GM10847 (cell line): ENCODE results near the gene RBMS1.

Experiments used
- POLR2A ChIP-seq: IDR thresholded peaks from 2 replicates; pipeline ENCODE4 v1.6.1; 2011; ENCODE audit not compliant: insufficient read length; ENCODE audit errors: extremely low read depth

RBMS1 gene

GRCh38 chr2:160275656-160276055 is 218.0 kb downstream of the RBMS1 start:
- TF ChIP-seq POLR2A, result no peak

- no peak for TF ChIP-seq POLR2A
These were observed 222.2 kb downstream of the RBMS1 start for GRCh38 chr2:160271171-160272086.

DNA sequence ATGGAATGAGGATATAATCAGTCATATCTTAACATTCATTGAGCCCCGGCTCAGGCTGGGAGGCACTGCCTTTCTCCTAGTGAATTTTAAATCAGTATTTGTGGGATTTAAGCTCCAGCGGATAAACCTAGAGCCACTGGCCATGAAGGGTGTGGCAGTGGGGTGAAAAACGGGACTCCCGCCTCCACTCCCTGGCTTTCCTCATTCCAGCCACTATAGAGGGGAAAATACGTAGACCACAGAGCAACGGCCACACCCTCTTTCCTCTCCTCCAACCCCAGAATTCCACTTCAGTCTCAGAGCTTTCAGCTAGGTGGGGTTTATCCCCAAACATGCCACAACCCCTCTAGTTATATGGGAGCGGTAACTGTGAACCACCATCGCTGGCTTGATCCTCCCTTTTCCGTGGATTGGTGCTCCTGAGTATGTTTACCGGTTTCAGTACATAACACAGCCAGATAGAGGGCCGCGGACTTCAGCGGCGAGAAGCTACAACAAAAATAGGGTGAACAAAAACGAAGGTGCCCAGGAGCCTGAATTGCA is 223.0 kb downstream of the RBMS1 start:
- TF ChIP-seq POLR2A, result no peak

DNA sequence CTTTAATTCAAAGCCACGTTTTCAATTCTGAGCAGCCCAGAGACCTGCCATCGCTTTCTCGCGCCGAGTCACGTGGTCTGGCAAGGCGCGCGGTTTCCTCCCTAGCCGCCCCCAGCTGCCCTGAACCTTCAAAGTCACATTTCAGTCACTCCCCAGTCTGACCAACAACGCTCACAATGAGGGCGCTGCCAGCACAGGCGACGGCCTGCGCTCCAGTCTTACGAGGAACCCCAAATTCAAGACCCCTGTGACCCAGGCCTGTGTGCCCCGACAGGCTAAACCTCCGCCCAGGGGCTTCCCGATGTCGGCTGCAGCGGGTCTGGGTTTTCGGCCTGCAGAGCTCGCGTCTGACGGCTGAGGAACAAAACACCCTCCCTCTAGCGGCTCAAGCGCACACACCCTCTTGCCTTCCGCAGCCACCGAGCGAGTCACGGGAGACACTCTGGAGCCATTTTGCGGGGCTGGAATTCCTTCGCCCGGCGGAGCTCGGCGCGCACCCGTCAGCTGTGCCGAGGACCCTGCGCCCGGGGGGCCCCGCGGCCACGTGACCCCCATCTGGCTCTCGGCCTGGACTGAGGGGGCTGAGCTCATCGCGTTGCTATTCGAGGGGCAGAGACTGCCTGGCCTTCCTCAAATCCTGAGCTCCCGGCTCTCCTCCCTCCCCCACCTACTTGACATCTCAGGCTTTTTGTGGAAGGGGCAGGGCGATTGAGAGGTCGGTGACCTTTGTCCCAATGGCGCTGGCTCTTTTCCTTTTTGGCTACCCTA is 223.6 kb downstream of the RBMS1 start:
- TF ChIP-seq POLR2A, result no peak

GRCh38 chr2:160269365-160269764 is 224.2 kb downstream of the RBMS1 start:
- TF ChIP-seq POLR2A, result no peak

DNA sequence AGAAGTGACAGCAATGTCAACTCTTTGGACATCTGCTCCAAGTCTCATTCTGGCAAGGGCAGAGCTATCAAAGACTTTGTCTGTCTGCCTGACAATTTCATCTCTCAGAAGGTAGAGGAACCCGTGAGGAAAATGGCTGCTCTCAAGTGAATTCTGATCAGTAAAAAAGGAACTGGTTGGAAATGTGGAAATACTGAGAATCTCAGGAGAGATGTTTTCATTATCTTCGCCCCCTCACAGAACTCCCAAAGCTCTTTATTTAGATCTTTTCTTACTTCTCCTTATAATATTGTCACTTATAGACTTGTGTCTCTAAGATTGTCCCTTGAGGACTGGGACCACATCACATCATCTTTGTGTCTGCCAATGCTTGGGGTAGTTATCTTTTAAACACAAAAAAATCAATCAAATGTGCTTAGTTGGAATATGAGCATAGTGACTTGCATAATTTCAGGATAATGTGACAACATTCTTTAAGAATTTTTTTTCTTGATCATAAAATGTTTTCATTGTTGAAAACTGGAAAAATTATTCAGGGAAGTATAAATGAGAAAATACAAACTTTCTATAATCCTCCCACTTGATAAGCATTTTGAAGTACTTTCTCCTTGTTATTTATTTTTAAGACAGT is 225.3 kb downstream of the RBMS1 start:
- TF ChIP-seq POLR2A, result no peak

GRCh38 chr2:160267692-160268091 is 225.9 kb downstream of the RBMS1 start:
- no peak for TF ChIP-seq POLR2A

- TF ChIP-seq POLR2A, result no peak
These were observed 226.6 kb downstream of the RBMS1 start for GRCh38 chr2:160267022-160267421.

DNA sequence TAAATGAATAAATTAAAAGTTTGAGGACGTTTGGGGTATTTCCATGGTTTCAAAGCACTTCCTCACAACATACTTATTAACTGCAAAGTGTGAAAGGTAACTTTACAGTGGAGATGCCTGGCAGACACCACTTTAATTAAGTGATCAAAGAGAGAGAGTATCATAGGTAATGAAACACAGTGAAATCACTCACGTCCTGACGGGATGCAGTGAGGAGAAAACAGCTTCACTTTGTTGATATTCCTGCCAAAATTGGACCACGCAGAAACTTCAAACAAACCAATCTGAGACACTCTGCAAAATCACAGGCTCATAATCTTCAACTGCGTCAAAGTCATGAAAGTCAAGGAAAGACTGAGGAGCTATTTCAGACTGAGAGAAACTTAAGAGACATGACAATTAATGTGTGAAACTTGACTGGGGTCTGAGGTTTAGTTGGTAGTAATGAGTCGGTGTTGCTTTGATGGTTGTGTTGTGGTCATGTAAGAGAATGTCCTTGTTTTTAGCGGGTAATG is 227.5 kb downstream of the RBMS1 start:
- no peak for TF ChIP-seq POLR2A

DNA sequence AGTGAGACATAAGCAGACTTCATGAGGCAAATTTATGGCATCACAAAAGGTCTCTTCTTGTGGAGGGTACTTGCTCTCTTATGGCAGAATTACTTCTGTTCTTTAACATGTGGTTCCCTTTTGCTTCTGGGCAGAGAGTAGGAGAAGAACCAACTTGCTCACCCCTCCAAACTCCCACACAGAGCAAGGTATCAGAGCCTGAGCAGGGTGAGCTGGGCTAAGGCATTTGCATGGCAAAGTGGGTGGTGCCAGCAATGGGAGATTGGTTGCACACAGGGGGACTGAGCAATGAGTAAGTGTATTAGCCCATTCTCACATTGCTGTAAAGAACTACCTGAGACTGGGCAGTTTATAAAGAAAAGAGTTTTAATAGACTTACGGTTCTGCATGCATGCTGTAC is 229.3 kb downstream of the RBMS1 start:
- no peak for TF ChIP-seq POLR2A

DNA sequence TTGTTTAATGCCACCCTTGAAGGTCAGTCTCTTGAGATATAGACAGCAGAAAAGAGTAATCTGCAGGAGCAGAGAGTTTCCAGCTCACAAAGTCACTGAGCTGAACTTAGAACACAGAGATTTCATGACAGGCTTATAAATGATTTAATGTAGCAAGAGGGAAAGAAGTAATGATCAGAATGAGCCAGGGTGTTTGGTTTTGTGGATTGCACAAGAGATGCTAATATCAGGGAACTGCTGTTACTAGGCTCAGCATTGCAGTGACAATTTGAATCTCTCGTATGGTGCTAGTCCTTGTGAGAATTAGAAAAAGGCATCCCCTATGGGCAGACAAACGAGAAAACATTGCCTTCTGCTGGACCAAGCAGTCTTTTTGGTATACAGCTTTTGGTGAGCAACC is 231.9 kb downstream of the RBMS1 start:
- no peak for TF ChIP-seq POLR2A

DNA sequence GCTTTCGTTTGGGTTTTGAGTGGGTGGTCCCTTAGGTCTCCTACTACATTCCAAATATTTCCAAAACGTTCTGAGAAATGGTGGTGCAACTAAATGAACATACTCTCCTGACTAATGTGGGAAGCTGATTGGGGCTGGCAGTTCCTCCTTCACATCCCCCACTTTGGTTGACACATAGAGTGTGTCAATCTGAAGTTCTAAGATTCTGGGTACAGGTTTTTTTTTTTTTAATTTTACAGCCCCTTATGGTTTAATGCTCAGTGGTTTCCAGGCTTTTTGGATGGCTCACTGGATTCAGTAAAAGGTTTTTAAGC is 235.2 kb downstream of the RBMS1 start:
- TF ChIP-seq POLR2A, result no peak

DNA sequence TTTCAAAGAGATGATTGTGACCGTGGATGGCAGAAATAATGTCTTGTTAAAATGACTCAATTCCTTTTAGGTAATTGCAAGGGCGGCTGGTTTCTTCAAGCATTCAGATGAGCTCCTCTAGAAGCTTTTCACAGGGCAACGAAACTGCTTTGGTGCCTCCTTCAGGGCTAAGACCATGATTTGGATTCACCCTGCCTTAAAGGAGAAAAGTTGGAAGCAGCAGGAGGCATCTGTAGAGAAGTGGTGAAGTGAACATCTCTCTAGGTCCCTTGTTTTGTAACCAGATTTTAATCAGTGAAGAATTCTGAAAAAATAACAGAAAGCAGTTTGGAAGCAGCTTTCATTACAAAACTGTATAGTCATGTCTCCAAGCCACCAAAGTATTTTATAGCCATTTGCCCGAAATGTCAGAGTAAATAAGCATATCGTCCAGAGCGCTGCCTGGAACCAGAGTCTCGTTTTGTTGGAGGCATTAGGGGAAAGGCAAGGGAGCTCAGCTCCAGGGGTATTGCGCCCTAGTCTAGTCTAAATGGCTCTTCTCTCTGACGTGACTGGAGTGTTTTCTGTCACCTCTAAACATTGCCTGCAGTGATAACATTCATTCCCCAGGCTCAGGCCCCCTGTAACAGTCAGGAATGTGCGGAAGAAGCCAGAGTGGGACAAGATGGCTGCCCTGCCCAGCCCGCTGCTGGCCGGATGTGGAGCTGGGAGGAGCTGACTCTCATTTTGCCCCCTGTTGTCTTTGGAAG is 235.7 kb downstream of the RBMS1 start:
- no peak for TF ChIP-seq POLR2A

DNA sequence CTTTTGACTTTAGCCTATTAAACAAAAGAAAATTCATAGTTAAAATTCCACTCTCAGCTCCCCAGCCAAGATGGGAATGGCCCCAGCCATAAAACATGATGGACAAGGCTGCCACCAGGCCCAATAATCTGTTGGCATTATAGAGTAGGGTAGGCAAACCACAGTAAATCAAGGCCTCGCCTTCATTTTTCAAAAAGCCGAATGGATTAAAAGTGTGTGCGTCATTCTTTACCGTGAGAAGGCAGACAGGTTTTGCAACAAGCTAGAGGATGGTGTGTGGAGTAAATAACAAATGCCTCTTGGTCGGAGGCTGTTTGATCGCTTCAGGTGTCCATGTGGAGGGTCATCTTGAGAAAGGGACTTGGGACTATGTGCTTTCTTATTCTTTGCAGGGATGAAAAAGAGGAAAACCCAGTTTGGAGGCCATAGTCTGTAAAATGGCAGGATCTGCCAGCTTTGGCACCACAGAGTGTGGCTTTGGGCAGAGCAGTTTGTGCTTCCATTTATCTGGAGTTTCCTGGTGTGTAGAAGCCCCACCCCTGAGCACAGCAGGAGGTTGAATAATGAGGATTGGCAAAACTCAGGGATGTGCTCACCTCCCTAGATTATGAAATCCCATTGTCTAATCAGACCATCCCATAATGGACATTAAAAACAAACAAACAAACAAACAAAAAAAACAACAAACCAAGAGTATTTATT is 236.4 kb downstream of the RBMS1 start:
- TF ChIP-seq POLR2A, result no peak
